ENCODE results near the gene NOL3.
A peak's percentile ranks its signal among the peaks of the same experiment; 100 is the strongest.

NOL3 gene

GRCh38 chr16:67190448-67191399 is 20.4 kb downstream of the NOL3 start:
- no peak for DNase-seq

DNA sequence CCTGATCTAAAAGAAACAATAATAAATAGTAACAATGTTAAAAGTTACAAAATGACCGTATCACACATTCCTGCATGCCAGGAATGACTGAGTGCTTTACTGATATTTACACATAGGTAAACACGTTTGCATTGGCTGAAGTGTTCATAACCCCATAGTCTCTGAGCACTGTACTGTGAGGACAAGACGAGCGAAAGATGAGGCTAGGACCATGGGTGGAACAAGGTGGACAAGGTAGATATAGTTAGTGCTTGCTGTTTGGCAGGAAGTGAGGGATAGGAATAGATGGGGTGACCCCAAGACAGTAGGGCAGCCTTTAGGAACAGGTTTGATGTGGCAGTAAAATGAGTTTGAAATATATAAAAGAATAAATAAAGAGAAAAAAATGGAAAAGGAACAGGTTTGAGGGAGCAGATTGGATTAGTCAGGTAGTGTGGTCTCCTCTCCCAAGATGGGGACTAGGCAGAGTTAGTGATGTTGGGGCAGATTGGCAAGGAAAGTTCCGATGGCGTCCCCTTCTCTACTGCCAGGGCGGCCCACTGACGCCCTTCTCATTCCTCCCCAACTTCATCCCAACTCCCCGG is 21.2 kb downstream of the NOL3 start:
- DNase-seq = no peak

DNA sequence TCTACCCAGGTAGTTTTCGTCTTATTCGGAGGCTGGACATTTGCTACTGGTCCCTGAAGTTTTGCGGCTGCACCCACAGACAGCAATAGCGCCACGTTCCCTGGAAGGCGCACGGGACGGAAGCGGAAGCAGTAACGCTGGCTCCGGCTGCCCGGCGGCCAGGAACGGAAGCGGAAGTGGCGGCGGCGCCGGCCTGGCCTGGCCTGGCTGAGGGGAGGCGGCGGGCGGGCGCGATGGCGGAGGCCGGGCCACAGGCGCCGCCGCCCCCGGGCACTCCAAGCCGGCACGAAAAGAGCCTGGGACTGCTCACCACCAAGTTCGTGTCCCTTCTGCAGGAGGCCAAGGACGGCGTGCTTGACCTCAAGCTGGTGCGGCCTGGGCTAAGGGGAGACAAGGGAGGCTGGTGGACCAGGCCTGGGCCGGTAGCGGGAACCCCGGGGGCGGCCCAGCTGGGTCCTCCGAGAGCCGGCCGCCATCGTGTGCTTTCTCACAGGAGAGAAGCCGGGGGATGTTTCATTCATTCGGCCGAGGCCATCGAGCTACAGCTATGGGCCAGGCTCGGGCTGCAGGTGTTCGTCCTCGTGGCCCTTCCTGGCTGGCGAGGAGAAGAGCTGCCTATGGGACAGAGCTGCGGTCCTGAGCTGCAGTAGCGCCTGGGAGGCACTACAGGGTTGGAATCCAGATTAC is 21.8 kb downstream of the NOL3 start, which contains the start of gene E2F4:
Gene E2F4 (plus strand): TSS at position 161 of the 687 bp plus-strand sequence. CDS start 73 bp downstream, at position 234.
- peak; percentile 29 to 86 for DNase-seq

- DNase-seq = no peak
Measured at GRCh38 chr16:67192781-67193361, 22.5 kb downstream of the NOL3 start.

- no peak for DNase-seq
Measured at GRCh38 chr16:67193536-67193935, 23.2 kb downstream of the NOL3 start.

DNA sequence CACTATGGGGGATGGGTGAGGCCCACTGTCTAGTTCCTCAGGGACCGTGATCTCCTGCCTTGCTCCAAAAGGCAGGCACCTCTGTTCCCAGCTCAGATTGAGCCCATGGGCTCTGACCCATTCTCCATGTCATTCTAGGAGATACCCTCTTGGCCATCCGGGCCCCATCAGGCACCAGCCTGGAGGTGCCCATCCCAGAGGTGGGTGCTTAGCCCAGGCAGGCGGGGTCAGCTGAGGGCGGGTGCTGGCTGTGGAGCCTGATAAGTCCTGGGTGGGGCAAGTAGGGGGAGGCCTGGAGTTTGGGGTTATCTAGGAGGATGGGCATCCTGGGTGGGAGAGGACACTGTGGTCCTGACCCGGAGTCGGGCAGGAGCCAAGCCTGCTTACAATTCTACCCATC is 23.9 kb downstream of the NOL3 start:
- DNase-seq = no peak

DNA sequence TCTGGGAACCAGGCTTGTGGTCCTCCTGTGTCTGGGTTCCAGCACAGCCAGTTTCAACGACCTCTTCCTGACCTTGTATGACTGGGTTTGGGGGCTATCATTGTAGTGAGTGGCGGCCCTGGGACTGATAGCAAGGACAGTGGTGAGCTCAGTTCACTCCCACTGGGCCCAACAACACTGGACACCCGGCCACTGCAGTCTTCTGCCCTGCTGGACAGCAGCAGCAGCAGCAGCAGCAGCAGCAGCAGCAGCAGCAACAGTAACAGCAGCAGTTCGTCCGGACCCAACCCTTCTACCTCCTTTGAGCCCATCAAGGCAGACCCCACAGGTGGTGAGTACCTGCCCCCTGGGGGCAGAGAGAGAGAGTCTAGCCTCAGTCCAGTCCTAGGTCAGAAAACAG is 25.3 kb downstream of the NOL3 start:
- no peak for DNase-seq

- no peak for DNase-seq
Measured at GRCh38 chr16:67196881-67197280, 26.5 kb downstream of the NOL3 start.

DNA sequence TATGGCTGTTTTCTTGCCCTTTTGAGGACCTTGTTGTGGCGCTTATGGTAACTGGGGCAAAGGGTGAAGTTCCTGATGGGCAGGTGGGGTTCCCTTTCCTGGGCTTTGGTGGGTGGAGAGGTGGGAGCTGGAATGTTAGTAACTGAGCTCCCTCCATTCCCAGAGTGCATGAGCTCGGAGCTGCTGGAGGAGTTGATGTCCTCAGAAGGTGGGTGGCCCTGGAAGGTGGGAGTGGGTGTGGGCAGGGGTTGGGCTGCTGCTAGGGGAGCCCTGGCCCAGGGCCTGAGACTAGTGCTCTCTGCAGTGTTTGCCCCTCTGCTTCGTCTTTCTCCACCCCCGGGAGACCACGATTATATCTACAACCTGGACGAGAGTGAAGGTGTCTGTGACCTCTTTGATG is 27.4 kb downstream of the NOL3 start:
- DNase-seq = no peak

DNA sequence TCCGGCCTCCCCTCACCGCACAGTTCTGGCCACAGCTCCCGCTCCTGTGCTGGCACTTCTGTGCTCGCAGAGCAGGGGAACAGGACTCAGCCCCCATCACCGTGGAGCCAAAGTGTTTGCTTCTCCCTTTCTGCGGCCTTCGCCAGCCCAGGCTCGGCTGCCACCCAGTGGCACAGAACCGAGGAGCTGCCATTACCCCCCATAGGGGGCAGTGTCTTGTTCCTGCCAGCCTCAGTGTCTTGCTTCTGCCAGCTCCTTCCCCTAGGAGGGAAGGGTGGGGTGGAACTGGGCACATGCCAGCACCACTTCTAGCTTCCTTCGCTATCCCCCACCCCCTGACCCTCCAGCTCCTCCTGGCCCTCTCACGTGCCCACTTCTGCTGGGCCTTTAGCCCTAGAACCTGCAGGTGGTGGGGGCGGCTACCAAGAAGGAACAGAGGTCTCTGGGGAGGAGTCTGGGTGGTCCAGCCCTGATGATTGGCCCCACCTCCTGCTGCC is 27.9 kb downstream of the NOL3 start:
- DNase-seq = no peak

- no peak for DNase-seq
Measured at GRCh38 chr16:67199011-67199807, 28.9 kb downstream of the NOL3 start, which contains the start of gene ELMO3. Gene ELMO3, plus strand, starts transcription at chr16:67199131. Its CDS starts 196 bp downstream, at chr16:67199327.

DNA sequence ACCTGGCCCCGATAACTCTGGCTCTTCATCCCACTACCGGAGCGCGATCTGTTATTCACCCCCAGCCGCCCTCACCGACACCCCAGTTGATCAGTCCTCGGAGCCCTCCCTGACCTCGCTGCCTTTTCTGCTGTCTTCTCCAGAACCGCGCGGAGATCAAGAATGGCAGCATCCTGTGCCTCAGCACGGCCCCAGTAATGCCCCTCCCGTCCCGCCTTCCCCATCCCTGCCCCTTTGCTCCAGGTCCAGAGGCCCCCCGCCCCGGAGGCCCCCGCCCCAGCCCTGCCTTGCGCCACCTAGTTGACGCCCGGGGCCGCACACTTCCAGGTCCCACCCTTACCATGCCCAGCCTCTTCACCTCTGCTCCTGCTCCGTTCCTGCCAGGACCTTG is 29.5 kb downstream of the NOL3 start:
- DNase-seq = no peak

DNA sequence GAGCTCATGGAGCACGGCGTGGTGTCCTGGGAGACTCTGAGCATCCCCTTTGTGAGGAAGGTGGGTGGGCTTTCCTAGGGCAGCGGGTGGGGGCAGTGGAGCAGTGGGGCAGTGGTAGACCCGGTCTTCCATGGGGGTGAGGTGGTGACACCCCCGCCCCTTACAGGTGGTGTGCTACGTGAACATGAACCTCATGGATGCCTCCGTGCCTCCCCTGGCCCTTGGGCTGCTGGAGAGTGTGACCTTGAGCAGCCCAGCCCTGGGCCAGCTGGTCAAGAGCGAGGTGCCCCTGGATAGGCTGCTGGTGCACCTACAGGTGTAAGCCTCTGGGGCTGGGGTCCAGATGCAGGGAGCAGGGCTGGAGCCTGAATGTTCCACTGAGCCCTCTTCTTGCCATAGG is 30.2 kb downstream of the NOL3 start:
- no peak for DNase-seq

DNA sequence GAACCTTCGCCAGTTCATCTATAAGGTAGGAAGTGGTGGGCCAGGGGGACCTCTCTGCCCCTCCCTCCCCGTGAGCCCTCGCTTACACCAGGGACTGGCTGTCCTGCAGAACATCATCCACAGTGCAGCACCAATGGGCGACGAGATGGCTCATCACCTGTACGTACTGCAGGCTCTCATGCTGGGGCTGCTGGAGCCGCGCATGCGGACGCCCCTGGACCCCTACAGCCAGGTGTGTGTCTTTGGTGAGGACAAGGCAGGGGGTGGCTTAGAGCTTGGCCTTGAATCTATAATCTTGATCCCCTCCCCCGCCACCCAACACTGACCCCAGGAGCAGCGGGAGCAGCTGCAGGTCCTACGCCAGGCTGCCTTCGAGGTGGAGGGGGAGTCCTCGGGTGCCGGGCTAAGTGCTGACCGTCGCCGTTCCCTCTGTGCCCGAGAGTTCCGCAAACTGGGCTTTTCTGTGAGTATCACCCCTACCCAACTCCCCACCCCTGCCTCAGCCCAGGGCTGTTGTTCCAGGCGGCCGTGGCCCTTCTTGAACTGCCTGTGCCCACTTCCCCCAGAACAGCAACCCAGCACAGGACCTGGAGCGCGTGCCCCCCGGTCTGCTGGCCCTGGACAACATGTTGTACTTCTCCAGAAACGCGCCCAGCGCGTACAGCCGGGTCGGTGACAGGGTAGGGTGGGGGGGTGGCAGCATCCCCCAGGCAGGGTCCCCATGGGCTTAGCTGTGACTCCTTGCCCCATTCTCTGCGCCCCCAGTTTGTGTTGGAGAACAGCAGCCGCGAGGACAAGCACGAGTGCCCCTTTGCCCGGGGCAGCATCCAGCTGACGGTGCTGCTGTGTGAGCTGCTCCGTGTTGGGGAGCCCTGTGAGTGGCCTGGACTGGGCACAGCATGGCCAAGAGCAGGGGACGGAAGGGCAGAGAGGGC is 31.3 kb downstream of the NOL3 start:
- DNase-seq = no peak

GRCh38 chr16:67202426-67202825 is 32.1 kb downstream of the NOL3 start:
- no peak for DNase-seq

DNA sequence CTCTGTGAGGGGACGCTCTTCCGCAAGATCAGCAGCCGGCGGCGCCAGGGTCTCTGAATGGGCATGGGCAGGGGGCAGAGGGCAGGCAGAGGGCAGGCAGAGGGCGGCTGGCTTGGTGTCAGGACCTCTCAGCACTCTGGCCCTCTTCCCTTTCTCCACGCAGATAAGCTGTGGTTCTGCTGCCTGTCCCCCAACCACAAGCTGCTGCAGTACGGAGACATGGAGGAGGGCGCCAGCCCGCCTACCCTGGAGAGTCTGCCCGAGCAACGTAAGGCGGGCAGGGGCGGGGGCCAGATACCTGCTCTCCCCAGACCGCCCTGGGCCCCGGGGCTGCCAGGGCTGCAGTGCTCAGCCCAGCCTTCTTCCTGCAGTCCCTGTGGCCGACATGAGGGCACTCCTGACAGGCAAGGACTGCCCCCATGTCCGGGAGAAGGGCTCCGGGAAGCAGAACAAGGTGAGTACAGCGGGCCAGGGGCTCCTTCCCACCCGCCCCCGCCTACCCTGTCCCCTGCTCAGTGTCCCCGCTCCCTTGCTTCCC is 32.7 kb downstream of the NOL3 start:
- DNase-seq = no peak

DNA sequence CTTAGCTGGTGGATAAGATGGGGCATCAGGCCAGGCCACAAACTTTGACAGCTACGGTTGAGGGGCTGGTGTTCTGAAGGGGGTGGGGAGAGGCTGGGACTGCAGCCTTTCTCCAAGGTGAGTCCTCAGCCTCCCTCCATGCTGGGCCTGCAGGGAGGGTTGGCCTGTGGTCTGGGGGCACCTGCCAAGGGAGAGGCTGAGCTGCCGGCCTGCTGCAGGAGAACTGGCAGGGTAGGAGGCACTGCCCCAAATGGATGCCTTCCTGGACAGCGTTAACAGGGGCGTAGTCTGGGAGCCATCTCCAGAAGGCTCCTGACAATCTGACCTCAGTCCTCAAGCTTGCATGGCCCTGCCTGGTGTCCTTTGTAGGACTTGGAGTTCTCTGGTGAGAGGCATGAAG is 33.7 kb downstream of the NOL3 start:
- no peak for DNase-seq

- DNase-seq = no peak
Measured at GRCh38 chr16:67206129-67206837, 35.9 kb downstream of the NOL3 start.

GRCh38 chr16:67206838-67207248 is 36.5 kb downstream of the NOL3 start:
- DNase-seq = no peak

Data from NCI-H446 (cell line).